ENCODE measurements around the gene ATP4A. TPM values are rescaled to one million over a fixed set of nuclear protein-coding genes. Genes with fewer than 3 reads are reported as not detected.
A peak's percentile ranks its signal among the peaks of the same experiment; 100 is the strongest.

Gene ATP4A
- total RNA-seq, 1 donor from 2014 or later = not detected

GRCh38 chr19:35528218-35529038 lies 35.0 kb downstream of the ATP4A start, which contains the start of gene SBSN:
TSS of gene SBSN (minus strand) at chr19:35528311. CDS start at chr19:35528281, 30 bp downstream.
- H3K4me1 Mint-ChIP-seq (ENCODE audit: low read depth) = peaks cover 12% of the 10 kb centered on the region
- H3K27ac Mint-ChIP-seq = no peak within 1 kb of the TSS
- H3K36me3 Mint-ChIP-seq (ENCODE audit: insufficient read depth) = no peaks in the 10 kb centered on the region
- H3K4me3 Mint-ChIP-seq (ENCODE audit: low read depth) = no peak within 1 kb of the TSS
- H3K27me3 Mint-ChIP-seq = peaks cover 47% of the 10 kb centered on the region
- DNase-seq (ENCODE audit: low spot score, unreplicated experiment) = no peak
- no peaks in the 10 kb centered on the region for H3K9me3 Mint-ChIP-seq (ENCODE audit: low read depth)
- no peak for TF ChIP-seq CTCF (IDR thresholded peaks at IDR 0.05; ENCODE audit: unreplicated experiment)

GRCh38 chr19:35525873-35526272 lies 37.6 kb downstream of the ATP4A start:
- TF ChIP-seq CTCF (IDR thresholded peaks at IDR 0.05; ENCODE audit: unreplicated experiment) = no peak
- no peak for DNase-seq (ENCODE audit: low spot score, unreplicated experiment)
- Mint-ChIP-seq H3K4me1 (ENCODE audit: low read depth) (peaks cover 5% of the 10 kb centered on the region), H3K9me3 (ENCODE audit: low read depth) (no peaks in the 10 kb centered on the region), H3K27ac (no peak overlapping the region), H3K4me3 (ENCODE audit: low read depth) (no peak overlapping the region), H3K36me3 (ENCODE audit: insufficient read depth) (no peaks in the 10 kb centered on the region), H3K27me3 (peaks cover 45% of the 10 kb centered on the region)

GRCh38 chr19:35524181-35524837 lies 39.1 kb downstream of the ATP4A start:
- H3K4me3 Mint-ChIP-seq (ENCODE audit: low read depth) = no peak overlapping the region
- TF ChIP-seq CTCF (IDR thresholded peaks at IDR 0.05; ENCODE audit: unreplicated experiment) = no peak
- no peaks in the 10 kb centered on the region for H3K36me3 Mint-ChIP-seq (ENCODE audit: insufficient read depth)
- no peak overlapping the region for H3K27ac Mint-ChIP-seq
- peaks cover 5% of the 10 kb centered on the region for H3K4me1 Mint-ChIP-seq (ENCODE audit: low read depth)
- no peaks in the 10 kb centered on the region for H3K9me3 Mint-ChIP-seq (ENCODE audit: low read depth)
- H3K27me3 Mint-ChIP-seq = peaks cover 48% of the 10 kb centered on the region
- DNase-seq (ENCODE audit: low spot score, unreplicated experiment) = no peak

GRCh38 chr19:35522745-35523327 lies 40.6 kb downstream of the ATP4A start:
- H3K27ac Mint-ChIP-seq = no peak overlapping the region
- H3K27me3 Mint-ChIP-seq = peaks cover 39% of the 10 kb centered on the region
- peaks cover 5% of the 10 kb centered on the region for H3K4me1 Mint-ChIP-seq (ENCODE audit: low read depth)
- no peak overlapping the region for H3K4me3 Mint-ChIP-seq (ENCODE audit: low read depth)
- TF ChIP-seq CTCF (IDR thresholded peaks at IDR 0.05; ENCODE audit: unreplicated experiment) = no peak
- DNase-seq (ENCODE audit: low spot score, unreplicated experiment) = no peak
- H3K9me3 Mint-ChIP-seq (ENCODE audit: low read depth) = no peaks in the 10 kb centered on the region
- no peaks in the 10 kb centered on the region for H3K36me3 Mint-ChIP-seq (ENCODE audit: insufficient read depth)

- Mint-ChIP-seq H3K4me1 (ENCODE audit: low read depth) (peaks cover 5% of the 10 kb centered on the region), H3K27me3 (peaks cover 37% of the 10 kb centered on the region), H3K9me3 (ENCODE audit: low read depth) (no peaks in the 10 kb centered on the region), H3K36me3 (ENCODE audit: insufficient read depth) (no peaks in the 10 kb centered on the region), H3K4me3 (ENCODE audit: low read depth) (no peak overlapping the region), H3K27ac (peak overlapping the region; percentile 62)
- DNase-seq (ENCODE audit: low spot score, unreplicated experiment) = no peak
- TF ChIP-seq CTCF (IDR thresholded peaks at IDR 0.05; ENCODE audit: unreplicated experiment) = no peak
Measured at GRCh38 chr19:35521124-35521743, 42.2 kb downstream of the ATP4A start.
